WTC11 (cell line): ENCODE measurements around the gene NRG3. TPM values are rescaled to one million over a fixed set of nuclear protein-coding genes. Genes with fewer than 3 reads are reported as not detected.

Source experiments
- ATAC-seq: fragments of 200-7000 bp; cut with Tn5 transposase; 2 replicates; pipeline ENCODE4 v1.10.0; 2021; ENCODE audit warnings: mild to moderate bottlenecking, moderate library complexity
- CTCF ChIA-PET: fragments of 300-600 bp; sonication (Branson Sonifier 250); formaldehyde crosslinking; loops from one replicate; lab custom pipeline; 2021; ENCODE audit warnings: antibody characterized with exemption; lab: Charles Lee
- POLR2A ChIA-PET: fragments of 350-600 bp; sonication (Branson Sonifier 250); formaldehyde crosslinking; loops from one replicate; lab custom pipeline; 2021; ENCODE audit warnings: antibody characterized with exemption; lab: Charles Lee
- DNase-seq: peaks from one replicate; pipeline ENCODE4 v3.0.0; 2021; ENCODE audit warnings: low spot score
- H3K27ac Mint-ChIP-seq: 2 replicates; pipeline ENCODE4 v1.8.0; 2021; ENCODE audit warnings: mixed read lengths
- H3K27me3 Mint-ChIP-seq: 2 replicates; pipeline ENCODE4 v1.8.0; 2021; ENCODE audit warnings: low read depth, mild to moderate bottlenecking, moderate library complexity, mixed read lengths
- H3K36me3 Mint-ChIP-seq: 2 replicates; pipeline ENCODE4 v1.8.0; 2021; ENCODE audit warnings: mixed read lengths
- H3K4me1 Mint-ChIP-seq: 2 replicates; pipeline ENCODE4 v1.8.0; 2022; ENCODE audit warnings: mixed read lengths
- H3K4me3 Mint-ChIP-seq: 2 replicates; pipeline ENCODE4 v1.8.0; 2021; ENCODE audit warnings: mild to moderate bottlenecking, moderate library complexity, mixed read lengths
- H3K9me3 Mint-ChIP-seq: 2 replicates; pipeline ENCODE4 v1.8.0; 2021; ENCODE audit warnings: mixed read lengths
- CDX4 ChIP-seq: fragments of 250-450 bp; sonication (Bioruptor Pico); IDR thresholded peaks from 2 replicates; pipeline ENCODE4 v1.9.0; 2021; ENCODE audit warnings: moderate library complexity, mild to moderate bottlenecking, inconsistent platforms, borderline replicate concordance
- CREM ChIP-seq: sonication (generic); formaldehyde crosslinking; IDR thresholded peaks from 2 replicates; pipeline ENCODE4 v1.8.1; 2022; ENCODE audit warnings: mild to moderate bottlenecking, missing genetic modification reagents, moderate library complexity
- ETV6 ChIP-seq: sonication (generic); formaldehyde crosslinking; IDR thresholded peaks from 2 replicates; pipeline ENCODE4 v1.8.1; 2022; ENCODE audit warnings: mild to moderate bottlenecking, missing genetic modification reagents
- FOXK1 ChIP-seq: sonication (generic); formaldehyde crosslinking; IDR thresholded peaks from 2 replicates; pipeline ENCODE4 v1.8.0; 2022; ENCODE audit warnings: mild to moderate bottlenecking, moderate library complexity, missing genetic modification reagents
- FOXP1 ChIP-seq: sonication (generic); formaldehyde crosslinking; IDR thresholded peaks from 2 replicates; pipeline ENCODE4 v1.8.0; 2022; ENCODE audit warnings: missing genetic modification reagents, mild to moderate bottlenecking, moderate library complexity, borderline replicate concordance
- FOXP4 ChIP-seq: sonication (generic); formaldehyde crosslinking; IDR thresholded peaks from 2 replicates; pipeline ENCODE4 v1.8.0; 2022; ENCODE audit warnings: mild to moderate bottlenecking, missing genetic modification reagents
- HMGXB4 ChIP-seq: sonication (generic); formaldehyde crosslinking; IDR thresholded peaks from 2 replicates; pipeline ENCODE4 v1.8.1; 2023; ENCODE audit warnings: mild to moderate bottlenecking, moderate library complexity, missing genetic modification reagents
- MXD4 ChIP-seq: fragments of 250-450 bp; sonication (Bioruptor Pico); IDR thresholded peaks from 2 replicates; pipeline ENCODE4 v1.8.0; 2021; ENCODE audit warnings: mild to moderate bottlenecking, moderate library complexity, borderline replicate concordance
- NFYB ChIP-seq: sonication (generic); formaldehyde crosslinking; conservative IDR thresholded peaks from 2 replicates; pipeline ENCODE4 v1.8.0; 2022; ENCODE audit warnings: low read depth, missing genetic modification reagents
- TCF7 ChIP-seq: sonication (generic); formaldehyde crosslinking; IDR thresholded peaks from 2 replicates; pipeline ENCODE4 v1.8.0; 2022; ENCODE audit warnings: mild to moderate bottlenecking, low read depth, missing genetic modification reagents, moderate library complexity
- TEAD4 ChIP-seq: sonication (generic); formaldehyde crosslinking; IDR thresholded peaks from 2 replicates; pipeline ENCODE4 v1.8.0; 2022; ENCODE audit warnings: mild to moderate bottlenecking, missing genetic modification reagents
- ZNF219 ChIP-seq: sonication (generic); formaldehyde crosslinking; IDR thresholded peaks from 2 replicates; pipeline ENCODE4 v1.8.0; 2023; ENCODE audit warnings: missing genetic modification reagents, mild to moderate bottlenecking, borderline replicate concordance
- ZNF232 ChIP-seq: sonication (generic); formaldehyde crosslinking; IDR thresholded peaks from 2 replicates; pipeline ENCODE4 v1.8.0; 2022; ENCODE audit warnings: mild to moderate bottlenecking, missing genetic modification reagents
- ZNF317 ChIP-seq: sonication (generic); formaldehyde crosslinking; IDR thresholded peaks from 2 replicates; pipeline ENCODE4 v1.8.1; 2023; ENCODE audit warnings: low read depth, mild to moderate bottlenecking, moderate library complexity, missing genetic modification reagents, borderline replicate concordance
- total RNA-seq: library from RNA; stranded (reverse); gene quantifications from 3 replicates; pipeline ENCODE4 v1.2.3, GENCODE V29; 2021
- TF ChIP-seq, protein P1 (sequence below): sonication (generic); formaldehyde crosslinking; IDR thresholded peaks from 2 replicates; pipeline ENCODE4 v1.8.1; 2023; ENCODE audit warnings: mild to moderate bottlenecking, missing genetic modification reagents, borderline replicate concordance
- TF ChIP-seq, protein P2 (sequence below): sonication (generic); formaldehyde crosslinking; IDR thresholded peaks from 2 replicates; pipeline ENCODE4 v1.8.1; 2022; ENCODE audit warnings: mild to moderate bottlenecking, moderate library complexity, missing genetic modification reagents

Gene NRG3
- total RNA-seq, 1 experiment from 2014 or later, result 7.0 TPM

DNA sequence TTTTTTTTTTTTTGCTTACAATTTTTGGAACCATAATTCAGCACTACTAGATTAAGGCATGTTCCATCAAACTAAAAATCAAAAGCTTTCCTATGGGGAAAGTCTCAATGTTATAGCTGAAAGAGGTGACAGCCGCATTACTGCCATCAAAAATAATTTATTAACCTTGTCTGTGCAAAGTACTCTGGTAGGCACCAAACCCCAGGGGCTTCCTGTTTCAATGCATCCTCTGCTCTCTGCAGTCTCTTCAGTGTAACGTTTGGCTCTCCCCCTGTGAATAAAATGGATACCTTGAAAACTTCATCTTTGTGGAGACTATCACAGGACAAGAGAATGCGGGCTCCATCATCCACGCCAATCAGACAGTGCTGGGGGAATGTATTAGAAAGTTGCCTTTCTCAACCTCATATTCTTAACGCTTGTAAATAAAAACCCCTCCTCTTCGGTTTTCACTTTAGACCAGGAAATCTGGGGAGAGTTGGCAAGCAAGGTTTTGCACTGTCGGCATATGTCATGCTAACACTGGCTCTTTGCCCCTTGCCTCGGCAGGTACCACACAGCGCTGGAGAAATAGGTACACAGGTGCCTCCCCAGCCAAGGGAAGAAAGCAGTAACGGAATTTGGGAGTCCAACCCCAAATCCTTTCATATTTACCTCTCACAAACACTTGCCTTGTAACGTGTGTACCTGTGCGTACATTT is 1.6 kb upstream of the NRG3 start:
- ATAC-seq (no peak), DNase-seq (no peak)
- H3K4me3 Mint-ChIP-seq, result peak overlapping the region; percentile 66
- ChIA-PET CTCF (no interaction called here), POLR2A (no interaction called here)
- peaks cover 44% of the 10 kb centered on the region for H3K27me3 Mint-ChIP-seq
- H3K4me1 Mint-ChIP-seq, result peaks cover 45% of the 10 kb centered on the region
- no peaks in the 10 kb centered on the region for H3K36me3 Mint-ChIP-seq
- H3K27ac Mint-ChIP-seq, result no peak overlapping the region
- no peaks in the 10 kb centered on the region for H3K9me3 Mint-ChIP-seq
- TF ChIP-seq ZNF219 (CRISPR knock-in tag), result no peak
- no peak for TF ChIP-seq ZNF232 (CRISPR knock-in tag)
- TF ChIP-seq ZNF317 (CRISPR knock-in tag), result no peak
- no peak for TF ChIP-seq CREM (CRISPR knock-in tag)
- no peak for TF ChIP-seq MXD4 (CRISPR knock-in tag)
- TF ChIP-seq CDX4 (CRISPR knock-in tag), result no peak
- TF ChIP-seq, protein P1, sequence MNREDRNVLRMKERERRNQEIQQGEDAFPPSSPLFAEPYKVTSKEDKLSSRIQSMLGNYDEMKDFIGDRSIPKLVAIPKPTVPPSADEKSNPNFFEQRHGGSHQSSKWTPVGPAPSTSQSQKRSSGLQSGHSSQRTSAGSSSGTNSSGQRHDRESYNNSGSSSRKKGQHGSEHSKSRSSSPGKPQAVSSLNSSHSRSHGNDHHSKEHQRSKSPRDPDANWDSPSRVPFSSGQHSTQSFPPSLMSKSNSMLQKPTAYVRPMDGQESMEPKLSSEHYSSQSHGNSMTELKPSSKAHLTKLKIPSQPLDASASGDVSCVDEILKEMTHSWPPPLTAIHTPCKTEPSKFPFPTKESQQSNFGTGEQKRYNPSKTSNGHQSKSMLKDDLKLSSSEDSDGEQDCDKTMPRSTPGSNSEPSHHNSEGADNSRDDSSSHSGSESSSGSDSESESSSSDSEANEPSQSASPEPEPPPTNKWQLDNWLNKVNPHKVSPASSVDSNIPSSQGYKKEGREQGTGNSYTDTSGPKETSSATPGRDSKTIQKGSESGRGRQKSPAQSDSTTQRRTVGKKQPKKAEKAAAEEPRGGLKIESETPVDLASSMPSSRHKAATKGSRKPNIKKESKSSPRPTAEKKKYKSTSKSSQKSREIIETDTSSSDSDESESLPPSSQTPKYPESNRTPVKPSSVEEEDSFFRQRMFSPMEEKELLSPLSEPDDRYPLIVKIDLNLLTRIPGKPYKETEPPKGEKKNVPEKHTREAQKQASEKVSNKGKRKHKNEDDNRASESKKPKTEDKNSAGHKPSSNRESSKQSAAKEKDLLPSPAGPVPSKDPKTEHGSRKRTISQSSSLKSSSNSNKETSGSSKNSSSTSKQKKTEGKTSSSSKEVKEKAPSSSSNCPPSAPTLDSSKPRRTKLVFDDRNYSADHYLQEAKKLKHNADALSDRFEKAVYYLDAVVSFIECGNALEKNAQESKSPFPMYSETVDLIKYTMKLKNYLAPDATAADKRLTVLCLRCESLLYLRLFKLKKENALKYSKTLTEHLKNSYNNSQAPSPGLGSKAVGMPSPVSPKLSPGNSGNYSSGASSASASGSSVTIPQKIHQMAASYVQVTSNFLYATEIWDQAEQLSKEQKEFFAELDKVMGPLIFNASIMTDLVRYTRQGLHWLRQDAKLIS (CRISPR knock-in tag), result no peak

DNA sequence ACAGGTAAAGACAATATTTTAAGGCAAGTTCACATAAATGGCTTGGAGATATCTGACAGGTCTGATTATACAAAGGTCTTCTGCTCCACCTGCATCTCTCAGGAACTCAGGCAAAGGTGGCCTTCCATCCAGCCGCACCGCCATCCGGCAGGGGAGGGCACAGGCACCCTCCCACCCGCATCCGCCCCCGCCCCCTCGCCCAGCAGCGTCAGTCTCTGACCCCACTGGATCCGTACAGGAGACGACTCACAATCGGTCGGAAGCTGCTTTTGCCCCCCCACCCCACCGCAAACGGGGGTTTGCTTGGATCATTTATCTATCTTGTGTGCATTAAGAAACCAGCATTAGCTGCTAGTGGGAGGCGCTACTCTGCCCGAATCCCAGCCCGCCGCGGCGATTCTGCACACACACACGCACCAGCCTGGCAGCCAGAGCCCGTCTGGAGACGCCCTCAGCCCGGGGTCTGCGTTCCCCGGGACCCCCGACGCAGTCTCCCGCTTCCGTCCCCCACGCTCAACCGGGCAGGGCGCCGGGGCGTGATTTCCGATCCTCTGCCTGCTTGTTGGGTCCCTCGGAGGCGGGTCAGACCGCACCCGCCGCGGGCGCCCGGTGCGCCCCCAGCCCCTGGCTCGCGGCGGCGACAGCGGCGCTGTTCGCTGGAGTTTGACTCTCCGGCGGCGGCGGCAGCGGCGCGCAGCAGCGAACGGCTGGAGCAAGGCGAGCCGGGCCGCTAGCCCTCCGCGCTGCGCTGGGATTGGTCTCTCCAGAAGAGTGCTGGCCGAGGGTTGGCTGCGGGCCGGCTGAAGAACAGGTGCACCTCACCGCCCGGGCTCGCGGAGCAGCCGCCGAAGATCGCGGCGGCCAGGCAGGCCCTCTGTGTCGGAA is 820 bp upstream of the NRG3 start:
- peak overlapping the region; percentile 66 for H3K4me3 Mint-ChIP-seq
- peaks cover 53% of the 10 kb centered on the region for H3K4me1 Mint-ChIP-seq
- H3K36me3 Mint-ChIP-seq, result no peaks in the 10 kb centered on the region
- ChIA-PET POLR2A (interaction anchor here (0.5 kb wide), 1 partner anchor 1466 kb away, joined by 3 read pairs; no protein-coding TSS in a partner anchor), CTCF (no interaction called here)
- TF ChIP-seq NFYB (CRISPR knock-in tag), result peak; percentile 63
- TF ChIP-seq FOXK1 (CRISPR knock-in tag), result 0 out of 2 replicates have a peak, but pooled peaks have one; percentile 11
- TF ChIP-seq, protein P2, sequence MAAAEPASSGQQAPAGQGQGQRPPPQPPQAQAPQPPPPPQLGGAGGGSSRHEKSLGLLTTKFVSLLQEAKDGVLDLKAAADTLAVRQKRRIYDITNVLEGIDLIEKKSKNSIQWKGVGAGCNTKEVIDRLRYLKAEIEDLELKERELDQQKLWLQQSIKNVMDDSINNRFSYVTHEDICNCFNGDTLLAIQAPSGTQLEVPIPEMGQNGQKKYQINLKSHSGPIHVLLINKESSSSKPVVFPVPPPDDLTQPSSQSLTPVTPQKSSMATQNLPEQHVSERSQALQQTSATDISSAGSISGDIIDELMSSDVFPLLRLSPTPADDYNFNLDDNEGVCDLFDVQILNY (CRISPR knock-in tag), result 0 out of 2 replicates have a peak, but pooled peaks have one; percentile 61
- TF ChIP-seq FOXP4 (CRISPR knock-in tag), result 0 out of 2 replicates have a peak, but pooled peaks have one; percentile 45
- peak; percentile 86; the same call in 1 of the 2 replicates for TF ChIP-seq HMGXB4
- TF ChIP-seq ETV6, result no peak
- no peak for TF ChIP-seq TEAD4 (CRISPR knock-in tag)
- TF ChIP-seq TCF7, result 0 out of 2 replicates have a peak, but pooled peaks have one; percentile 57
- TF ChIP-seq FOXP1 (CRISPR knock-in tag), result peak; percentile 57; the same call in 1 of the 2 replicates
- H3K27me3 Mint-ChIP-seq, result peaks cover 44% of the 10 kb centered on the region
- peak; percentile 89 for DNase-seq
- ATAC-seq, result peak; percentile 84
- no peak overlapping the region for H3K27ac Mint-ChIP-seq
- H3K9me3 Mint-ChIP-seq, result no peaks in the 10 kb centered on the region
